ENCODE data around the gene PRR14. TPM values are rescaled to one million over a fixed set of nuclear protein-coding genes. Genes with fewer than 3 reads are reported as not detected.

The PRR14 gene
- total RNA-seq, 4 donors from 2014 or later = 1.0 to 82.4 (median 10.0) TPM

GRCh38 chr16:30697264-30698138 lies 46.7 kb downstream of the PRR14 start:
- no peaks in the 10 kb centered on the region for H3K36me3 ChIP-seq
- H3K27me3 ChIP-seq = no peaks in the 10 kb centered on the region
- H3K4me1 ChIP-seq = peaks cover 0 to 10% of the 10 kb centered on the region in 2 donors
- peak overlapping the region; percentile 83 to 98 for H3K4me3 ChIP-seq
- H3K9me3 ChIP-seq = no peaks in the 10 kb centered on the region
- TF ChIP-seq POLR2A (IDR thresholded peaks at IDR 0.05) (no peak), CTCF (IDR thresholded peaks at IDR 0.05) (peak in 1 of 4 experiments; percentile 27)
- peak overlapping the region; percentile 99 to 100 for H3K27ac ChIP-seq
- intact Hi-C loops (cut with DNase I; ENCODE audit: low total_unique reads) = no loop called here
- no peak for DNase-seq

DNA sequence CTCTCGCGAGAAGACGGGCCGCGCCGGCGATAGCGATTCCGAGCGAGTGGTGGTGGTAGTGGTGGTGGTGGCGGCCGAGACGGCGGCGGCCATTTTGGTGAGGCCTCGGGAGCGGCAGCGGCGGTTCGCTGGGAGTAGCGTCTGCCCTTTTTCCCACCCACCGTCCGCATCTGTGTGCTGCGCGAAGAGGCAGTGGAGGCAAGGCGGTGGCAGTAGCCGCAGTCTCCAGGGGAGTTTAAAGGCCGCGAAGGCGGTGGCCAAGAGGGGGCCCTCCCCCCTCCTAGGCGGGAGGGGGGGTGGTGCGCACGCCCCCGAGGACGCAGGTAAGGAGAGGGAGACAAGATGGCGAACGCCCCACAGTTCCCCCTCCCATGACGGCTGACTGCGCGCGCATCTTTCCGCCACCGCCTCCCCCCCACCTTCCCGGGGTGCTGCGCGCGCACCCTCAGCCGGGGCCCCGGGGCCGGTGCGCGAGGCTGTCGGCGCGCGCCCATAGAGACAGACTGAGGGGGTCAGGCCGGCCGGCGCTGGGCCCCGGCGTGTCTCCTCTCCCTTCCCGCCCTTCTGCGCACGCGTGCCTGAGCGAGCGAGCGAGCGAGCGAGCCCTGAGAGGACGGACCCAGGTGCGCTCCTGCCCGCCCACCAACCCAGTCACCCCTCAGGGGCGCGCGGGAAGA lies 47.5 kb downstream of the PRR14 start:
- Histone ChIP-seq H3K27ac (peak overlapping the region; percentile 99 to 100), H3K9me3 (no peaks in the 10 kb centered on the region), H3K36me3 (no peaks in the 10 kb centered on the region), H3K27me3 (no peaks in the 10 kb centered on the region), H3K4me1 (peaks cover 0 to 10% of the 10 kb centered on the region in 2 donors), H3K4me3 (peak overlapping the region; percentile 83 to 98)
- intact Hi-C loops (cut with DNase I; ENCODE audit: low total_unique reads) = no loop called here
- TF ChIP-seq POLR2A (IDR thresholded peaks at IDR 0.05) (peak; percentile 77 to 81), CTCF (IDR thresholded peaks at IDR 0.05) (peak in 2 of 4 experiments; percentile 11 to 37)
- DNase-seq = peak; percentile 98 to 99

- Histone ChIP-seq H3K4me3 (peak within 1 kb of the TSS; percentile 83 to 98), H3K4me1 (peaks cover 0 to 10% of the 10 kb centered on the region in 2 donors), H3K36me3 (no peaks in the 10 kb centered on the region), H3K27ac (peak within 1 kb of the TSS; percentile 99 to 100), H3K9me3 (no peaks in the 10 kb centered on the region), H3K27me3 (no peaks in the 10 kb centered on the region)
- peak; percentile 89 to 90 for DNase-seq
- intact Hi-C loops (cut with DNase I; ENCODE audit: low total_unique reads) = no loop called here
- TF ChIP-seq CTCF (IDR thresholded peaks at IDR 0.05) = peak in 1 of 4 experiments; percentile 5
- TF ChIP-seq POLR2A (IDR thresholded peaks at IDR 0.05) = peak; percentile 28 to 80
Measured at GRCh38 chr16:30698816-30699614, 48.3 kb downstream of the PRR14 start, which contains the start of gene SRCAP. Gene SRCAP (plus strand): TSS chr16:30699171. CDS start chr16:30700825, 1,654 bp downstream.

GRCh38 chr16:30699615-30700099 lies 48.9 kb downstream of the PRR14 start:
- TF ChIP-seq CTCF (IDR thresholded peaks at IDR 0.05) (no peak), POLR2A (IDR thresholded peaks at IDR 0.05) (no peak)
- Histone ChIP-seq H3K9me3 (no peaks in the 10 kb centered on the region), H3K4me3 (peak overlapping the region; percentile 83 to 98), H3K4me1 (peaks cover 0 to 10% of the 10 kb centered on the region in 2 donors), H3K27me3 (no peaks in the 10 kb centered on the region), H3K27ac (peak overlapping the region; percentile 99 to 100), H3K36me3 (no peaks in the 10 kb centered on the region)
- intact Hi-C loops (cut with DNase I; ENCODE audit: low total_unique reads) = no loop called here
- no peak for DNase-seq

All from uterus (tissue), 4 donors.